GM10266 (cell line): Measurements from ENCODE around the gene TPO.

Source experiments
- DNase-seq: peaks from one replicate; pipeline ENCODE4 v3.0.0; 2012; ENCODE audit errors: extremely low spot score
- TF ChIP-seq, protein P1 (sequence below): IDR thresholded peaks from 2 replicates; pipeline ENCODE4 v1.5.1; 2012; ENCODE audit warnings: mild to moderate bottlenecking, low read depth; ENCODE audit not compliant: control insufficient read depth, insufficient read depth; ENCODE audit errors: missing control alignments

Gene TPO

DNA sequence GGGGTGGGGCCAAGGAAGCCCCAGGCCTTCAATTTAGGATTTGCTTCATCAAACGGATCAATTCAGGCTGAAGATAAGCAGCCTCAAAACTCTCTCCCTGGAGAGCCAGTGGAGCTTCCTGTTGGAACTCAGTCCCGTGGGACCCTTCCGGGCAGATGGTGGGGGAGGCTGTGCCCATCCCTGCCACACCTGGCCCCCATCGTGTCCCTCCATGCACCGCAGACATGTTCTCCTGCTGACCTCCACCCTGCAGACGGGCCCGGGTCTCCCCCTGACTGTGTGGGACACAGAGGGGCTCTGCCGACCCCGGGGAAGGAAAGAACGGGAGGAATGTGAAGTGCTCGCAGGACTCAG is 144.2 kb downstream of the TPO start:
- no peak for DNase-seq
- TF ChIP-seq, protein P1, sequence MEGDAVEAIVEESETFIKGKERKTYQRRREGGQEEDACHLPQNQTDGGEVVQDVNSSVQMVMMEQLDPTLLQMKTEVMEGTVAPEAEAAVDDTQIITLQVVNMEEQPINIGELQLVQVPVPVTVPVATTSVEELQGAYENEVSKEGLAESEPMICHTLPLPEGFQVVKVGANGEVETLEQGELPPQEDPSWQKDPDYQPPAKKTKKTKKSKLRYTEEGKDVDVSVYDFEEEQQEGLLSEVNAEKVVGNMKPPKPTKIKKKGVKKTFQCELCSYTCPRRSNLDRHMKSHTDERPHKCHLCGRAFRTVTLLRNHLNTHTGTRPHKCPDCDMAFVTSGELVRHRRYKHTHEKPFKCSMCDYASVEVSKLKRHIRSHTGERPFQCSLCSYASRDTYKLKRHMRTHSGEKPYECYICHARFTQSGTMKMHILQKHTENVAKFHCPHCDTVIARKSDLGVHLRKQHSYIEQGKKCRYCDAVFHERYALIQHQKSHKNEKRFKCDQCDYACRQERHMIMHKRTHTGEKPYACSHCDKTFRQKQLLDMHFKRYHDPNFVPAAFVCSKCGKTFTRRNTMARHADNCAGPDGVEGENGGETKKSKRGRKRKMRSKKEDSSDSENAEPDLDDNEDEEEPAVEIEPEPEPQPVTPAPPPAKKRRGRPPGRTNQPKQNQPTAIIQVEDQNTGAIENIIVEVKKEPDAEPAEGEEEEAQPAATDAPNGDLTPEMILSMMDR: no peak

DNA sequence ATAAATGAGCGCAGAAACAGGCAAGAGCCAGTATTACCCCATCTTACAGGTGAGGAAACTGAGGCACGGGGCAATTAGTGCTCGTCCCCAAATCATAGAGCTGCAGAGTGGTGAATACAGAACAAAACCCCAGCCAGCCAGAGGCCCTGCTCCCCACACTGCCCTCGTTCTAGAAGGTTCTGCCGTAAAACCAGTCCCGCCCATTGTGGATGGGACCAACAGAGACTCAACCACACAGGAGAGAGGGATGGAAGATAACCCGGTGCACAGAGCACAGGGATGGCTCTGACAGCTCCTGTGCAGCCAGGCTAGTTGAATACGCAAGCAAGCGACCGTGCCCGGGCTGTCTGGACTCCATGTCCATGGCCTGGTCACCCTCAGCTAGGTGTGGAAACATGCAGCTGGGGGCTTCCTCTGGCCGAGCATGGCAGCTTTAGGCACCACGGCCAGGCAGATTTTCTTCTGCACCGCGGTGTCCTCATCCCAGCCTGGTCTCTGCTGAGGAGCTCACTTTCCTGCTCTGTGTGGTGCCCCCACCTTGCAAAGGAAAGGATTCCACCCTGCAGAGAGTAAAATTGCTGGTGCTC is 146.4 kb downstream of the TPO start:
- no peak for DNase-seq
- TF ChIP-seq, protein P1: no peak

DNA sequence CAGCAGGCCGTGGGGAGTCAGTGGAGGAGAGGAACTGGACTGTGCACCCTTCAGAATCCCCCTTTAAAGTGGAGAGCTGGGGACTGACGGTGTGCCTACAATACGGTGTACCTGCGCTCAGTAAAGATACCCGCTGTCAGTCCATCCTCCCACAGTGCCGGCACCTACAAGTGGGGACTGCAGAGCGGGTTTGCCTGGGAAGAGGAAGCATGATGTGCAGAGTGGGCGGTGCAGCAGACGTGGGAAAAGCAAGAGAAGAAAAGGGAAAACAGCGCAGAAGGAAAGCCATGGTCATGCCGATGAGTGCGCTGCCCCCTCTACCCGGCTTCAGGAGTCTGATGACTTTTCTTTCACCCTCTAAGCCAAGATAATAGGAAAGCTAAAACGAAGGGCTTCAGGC is 148.0 kb downstream of the TPO start:
- TF ChIP-seq, protein P1: no peak
- DNase-seq: no peak

DNA sequence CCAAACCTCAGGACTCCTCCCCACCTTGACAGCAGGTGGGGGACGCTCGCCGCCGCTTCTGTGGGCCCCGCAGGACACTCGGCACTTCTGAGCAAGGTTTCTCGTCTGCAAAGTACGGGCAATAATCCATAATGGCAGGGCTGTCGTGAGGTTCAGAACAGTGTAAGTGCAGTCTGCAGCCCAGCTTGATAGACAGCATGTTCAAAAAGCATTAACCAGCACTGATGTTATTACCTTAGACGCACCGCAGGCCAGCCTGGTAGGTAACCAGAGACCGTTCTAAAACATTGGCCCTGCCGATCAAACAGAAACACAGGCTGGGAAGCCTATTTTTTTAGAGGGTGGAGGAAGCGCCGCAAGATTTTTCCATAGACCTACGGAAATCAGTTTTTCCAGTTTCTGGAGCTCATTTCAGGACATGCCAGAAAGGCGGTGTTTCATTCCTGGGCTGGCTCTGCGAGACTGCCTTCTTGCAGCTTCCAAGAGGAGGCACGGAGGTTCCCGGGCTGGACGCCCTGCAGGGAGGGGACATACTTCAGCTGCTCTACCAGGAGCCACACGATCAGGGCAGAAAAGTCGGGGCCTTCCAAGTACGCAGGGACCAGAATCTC is 148.7 kb downstream of the TPO start:
- TF ChIP-seq, protein P1: no peak
- DNase-seq: no peak

DNA sequence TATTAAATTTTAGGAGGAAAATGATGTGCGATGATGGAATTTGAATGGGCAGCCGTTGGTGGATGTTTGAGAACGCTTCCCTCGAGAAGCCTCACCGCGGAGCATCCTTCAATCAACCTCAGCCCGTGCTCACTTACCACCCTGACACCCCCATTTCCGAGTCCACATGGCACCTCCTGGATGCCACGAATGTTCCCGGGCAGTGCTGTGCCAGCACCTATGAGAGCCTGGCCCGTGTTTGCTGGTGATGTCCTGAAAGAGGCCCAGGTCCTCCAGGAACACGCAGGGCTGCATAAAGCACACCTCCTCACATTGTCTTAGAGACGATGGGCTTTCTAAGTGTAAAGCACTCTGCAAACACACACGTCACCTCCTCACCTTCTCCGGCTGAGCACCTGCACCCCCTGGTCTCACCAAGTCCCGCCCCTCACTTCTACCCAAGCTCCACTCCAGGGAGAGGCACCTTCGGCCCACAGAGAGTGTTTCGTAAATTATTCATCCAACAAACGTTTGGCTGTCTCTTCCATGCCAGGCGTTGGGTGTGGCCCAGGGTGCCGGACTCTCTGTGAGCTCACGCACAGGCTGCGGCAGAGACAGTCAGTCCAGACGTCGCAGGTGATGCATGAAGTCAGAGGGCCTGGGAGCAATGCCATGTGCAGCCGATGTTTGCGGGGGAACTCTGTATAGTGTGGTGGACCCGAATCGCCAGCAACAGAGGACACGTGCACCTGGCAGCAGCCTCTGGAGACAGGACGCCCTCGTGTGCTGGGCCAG is 150.0 kb downstream of the TPO start:
- TF ChIP-seq, protein P1: no peak
- no peak for DNase-seq

DNA sequence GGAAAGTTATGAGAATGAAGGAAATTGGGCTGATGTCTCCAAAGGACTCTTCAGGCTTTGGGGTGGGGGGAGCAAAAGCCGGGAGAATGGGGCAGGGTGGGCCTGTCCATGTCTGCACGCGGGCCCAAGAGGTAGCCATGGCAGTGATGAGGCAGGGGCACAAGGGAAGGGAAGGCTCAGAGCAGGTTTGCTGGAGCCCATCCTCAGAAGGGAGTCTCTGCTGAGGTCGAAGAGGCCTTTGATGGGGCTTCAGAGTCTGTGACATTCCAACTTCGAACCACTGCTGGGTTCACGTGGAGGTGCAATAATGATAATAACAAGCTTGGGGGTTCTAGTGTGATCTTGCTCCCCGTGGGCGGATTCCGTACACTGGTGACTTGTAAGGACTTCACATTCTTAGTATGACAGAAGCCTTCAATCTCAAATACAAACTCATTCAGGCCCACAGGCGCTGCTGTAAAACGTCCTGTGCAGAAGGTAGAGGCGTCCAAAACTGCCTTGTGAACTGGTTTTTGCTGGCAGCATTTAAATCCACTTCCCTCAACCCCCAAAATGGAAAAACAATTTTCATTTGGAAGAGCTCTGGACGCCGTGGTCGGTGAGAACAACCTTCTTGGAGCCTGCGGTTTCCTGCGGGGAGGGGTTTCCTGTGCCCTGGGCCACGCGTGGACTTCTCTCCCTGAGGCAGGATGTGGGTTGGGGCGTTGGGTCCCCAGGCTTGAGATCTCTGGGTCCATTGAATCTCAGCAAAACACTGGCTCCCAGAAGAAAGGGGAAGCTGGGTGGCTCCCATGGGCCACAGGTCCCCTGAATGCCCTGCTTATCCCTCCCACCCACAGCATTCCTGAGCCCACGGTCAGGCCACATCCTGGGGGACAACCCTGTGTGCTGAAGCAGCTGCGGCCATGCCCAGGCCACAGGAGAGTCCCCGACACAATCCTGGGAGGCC is 151.0 kb downstream of the TPO start:
- TF ChIP-seq, protein P1: no peak
- no peak for DNase-seq
